Measurements from ENCODE around the gene TNRC6B. TPM values are rescaled to one million over a fixed set of nuclear protein-coding genes. Genes with fewer than 3 reads are reported as not detected.

The TNRC6B gene
- total RNA-seq, 1 experiment from 2014 or later, result 58.1 TPM

DNA sequence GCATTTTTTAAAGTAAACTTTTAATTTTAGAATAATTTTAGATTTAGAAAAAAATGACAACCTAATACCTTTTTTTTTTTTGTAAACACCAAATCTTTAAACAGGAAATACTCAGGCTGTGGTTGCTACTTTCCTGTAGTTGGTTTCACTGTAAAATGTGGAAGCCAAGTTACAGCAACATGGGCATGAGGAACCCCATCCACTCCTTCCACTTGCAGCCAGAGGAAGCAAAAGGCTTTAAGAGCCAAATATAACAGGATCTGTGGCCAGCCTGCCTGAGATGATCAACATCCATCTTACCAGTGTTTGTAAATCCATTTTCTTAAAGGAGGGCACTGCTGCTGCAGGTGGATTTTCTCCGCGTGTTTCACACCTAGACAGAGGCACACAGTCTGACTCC lies 66.2 kb downstream of the TNRC6B start:
- Histone ChIP-seq H2AK5ac (ENCODE audit: insufficient read length, low read length) (no peak overlapping the region), H4K91ac (ENCODE audit: insufficient read length, low read depth, low read length) (no peak overlapping the region), H2BK5ac (ENCODE audit: insufficient read length, low read length) (no peak overlapping the region), H3K4me2 (ENCODE audit: insufficient read depth, insufficient read length, low read length) (no peak overlapping the region), H3K23me2 (ENCODE audit: insufficient read length, low read depth, low read length, poor library complexity, severe bottlenecking) (no peaks in the 10 kb centered on the region), H3K4me1 (ENCODE audit: insufficient read depth, low read length) (peaks cover under 1% of the 10 kb centered on the region; the same call in 1 of the 2 replicates), H3K79me1 (ENCODE audit: insufficient read depth, low read depth, low read length, poor library complexity, severe bottlenecking) (peaks cover 11% of the 10 kb centered on the region), H3T11ph (ENCODE audit: low read length) (no peak overlapping the region), H4K5ac (ENCODE audit: insufficient read length, low read depth, low read length) (no peak overlapping the region), H2BK12ac (ENCODE audit: insufficient read length, low read depth, low read length) (no peak overlapping the region), H3K9me3 (ENCODE audit: control insufficient read depth, low read depth, low read length) (no peaks in the 10 kb centered on the region), H3K79me2 (ENCODE audit: insufficient read depth, low read length) (peaks cover 32% of the 10 kb centered on the region; the same call in 1 of the 2 replicates), H3K18ac (ENCODE audit: insufficient read length, low read depth, low read length) (no peak overlapping the region), H2BK15ac (ENCODE audit: low read depth, low read length) (no peak overlapping the region), H3K14ac (ENCODE audit: insufficient read depth, low read length) (no peak overlapping the region), H2BK120ac (ENCODE audit: low read depth, low read length, poor library complexity, severe bottlenecking) (no peak overlapping the region), H4K8ac (replicated peaks; ENCODE audit: insufficient read length, low read depth, low read length) (no peak overlapping the region), H4K20me1 (ENCODE audit: control insufficient read depth, insufficient read depth, insufficient read length) (no peaks in the 10 kb centered on the region), H2BK20ac (ENCODE audit: low read depth, low read length, poor library complexity, severe bottlenecking) (no peak overlapping the region), H3K4ac (ENCODE audit: low read depth, low read length) (no peak overlapping the region), H2AFZ (ENCODE audit: low read length) (no peak overlapping the region), H3K23ac (ENCODE audit: insufficient read length, low read depth, low read length) (no peak overlapping the region), H3K27ac (ENCODE audit: insufficient read length, low read depth, low read length) (no peak overlapping the region), H3K56ac (ENCODE audit: insufficient read length, low read depth, low read length) (no peak overlapping the region), H3K9ac (ENCODE audit: extremely low read depth, insufficient read length, low read length) (no peak overlapping the region), H3K27me3 (ENCODE audit: insufficient read depth, low read length) (no peaks in the 10 kb centered on the region)
- DNase-seq, result no peak
- no peaks in the 10 kb centered on the region for H3K27me3 Mint-ChIP-seq (ENCODE audit: low read depth)
- 0 out of 7 replicates have a peak overlapping the region, but pooled peaks of 1 of the 3 experiments have one; percentile 32 for H3K27ac Mint-ChIP-seq
- no peaks in the 10 kb centered on the region for H3K9me3 Mint-ChIP-seq
- peaks cover 3 to 23% (median 15%) of the 10 kb centered on the region in 3 experiments; a peak in 6 of 7 replicates for H3K36me3 Mint-ChIP-seq (ENCODE audit: insufficient read depth in 1 of 3, low read depth in 3 of 3)
- H3K4me3 Mint-ChIP-seq, result no peak overlapping the region
- TF ChIP-seq, protein P1, sequence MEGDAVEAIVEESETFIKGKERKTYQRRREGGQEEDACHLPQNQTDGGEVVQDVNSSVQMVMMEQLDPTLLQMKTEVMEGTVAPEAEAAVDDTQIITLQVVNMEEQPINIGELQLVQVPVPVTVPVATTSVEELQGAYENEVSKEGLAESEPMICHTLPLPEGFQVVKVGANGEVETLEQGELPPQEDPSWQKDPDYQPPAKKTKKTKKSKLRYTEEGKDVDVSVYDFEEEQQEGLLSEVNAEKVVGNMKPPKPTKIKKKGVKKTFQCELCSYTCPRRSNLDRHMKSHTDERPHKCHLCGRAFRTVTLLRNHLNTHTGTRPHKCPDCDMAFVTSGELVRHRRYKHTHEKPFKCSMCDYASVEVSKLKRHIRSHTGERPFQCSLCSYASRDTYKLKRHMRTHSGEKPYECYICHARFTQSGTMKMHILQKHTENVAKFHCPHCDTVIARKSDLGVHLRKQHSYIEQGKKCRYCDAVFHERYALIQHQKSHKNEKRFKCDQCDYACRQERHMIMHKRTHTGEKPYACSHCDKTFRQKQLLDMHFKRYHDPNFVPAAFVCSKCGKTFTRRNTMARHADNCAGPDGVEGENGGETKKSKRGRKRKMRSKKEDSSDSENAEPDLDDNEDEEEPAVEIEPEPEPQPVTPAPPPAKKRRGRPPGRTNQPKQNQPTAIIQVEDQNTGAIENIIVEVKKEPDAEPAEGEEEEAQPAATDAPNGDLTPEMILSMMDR (conservative IDR thresholded peaks at IDR 0.05), result no peak
- WGBS (ENCODE audit: extremely low coverage, insufficient read length, low lambda C conversion rate), result no CpG with 5 or more reads among the region's 2 CpGs
- H3K4me1 Mint-ChIP-seq, result peaks cover 52 to 56% of the 10 kb centered on the region in 2 experiments

Data from H9 (cell line).